Measurements from ENCODE around the gene GPR89A. TPM values are rescaled to one million over a fixed set of nuclear protein-coding genes. Genes with fewer than 3 reads are reported as not detected.
"Not testable (repeated sequence)": the region's sequence is repeated elsewhere in the genome, so short reads cannot be mapped to it uniquely, and the experiment has no call there.

The GPR89A gene
- polyA plus RNA-seq, 4 donors: 37.3 to 49.2 (median 39.1) TPM

DNA sequence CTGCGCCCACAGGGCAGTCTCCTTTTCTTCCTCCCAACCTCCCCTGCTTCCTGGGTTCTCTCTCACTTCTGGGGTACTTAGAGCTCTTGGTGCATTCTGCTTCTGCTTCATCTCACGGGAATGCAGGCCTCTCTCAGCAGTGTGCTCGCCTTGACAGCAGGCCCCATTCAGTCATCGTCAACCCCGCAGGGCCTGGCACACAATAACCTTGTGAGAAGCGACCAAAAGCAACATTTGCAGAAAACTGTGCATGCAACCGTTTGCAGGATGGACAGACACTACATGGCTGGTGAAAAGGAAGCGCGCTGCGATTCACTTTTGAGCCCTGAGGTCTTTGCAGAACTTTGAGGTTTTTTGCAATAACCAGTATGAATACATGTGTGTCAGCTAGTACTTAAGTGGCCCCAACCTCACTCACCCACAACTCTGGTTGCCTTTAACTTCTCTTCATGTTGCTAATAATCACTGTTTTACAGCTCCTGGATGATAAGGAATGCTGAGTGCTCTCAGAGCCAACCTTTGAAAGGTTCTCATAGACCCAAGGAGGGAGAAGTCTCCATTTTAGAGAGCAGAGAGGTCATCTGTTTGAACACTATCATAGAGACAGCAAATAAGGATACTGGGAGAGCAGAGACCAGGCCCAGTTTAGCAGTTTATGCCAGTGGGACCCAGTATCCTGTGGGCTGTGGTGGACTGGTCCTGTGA lies 109.0 kb downstream of the GPR89A start:
- no peak for DNase-seq (ENCODE audit: low read depth in 4 of 4, low spot score in 3 of 4)

DNA sequence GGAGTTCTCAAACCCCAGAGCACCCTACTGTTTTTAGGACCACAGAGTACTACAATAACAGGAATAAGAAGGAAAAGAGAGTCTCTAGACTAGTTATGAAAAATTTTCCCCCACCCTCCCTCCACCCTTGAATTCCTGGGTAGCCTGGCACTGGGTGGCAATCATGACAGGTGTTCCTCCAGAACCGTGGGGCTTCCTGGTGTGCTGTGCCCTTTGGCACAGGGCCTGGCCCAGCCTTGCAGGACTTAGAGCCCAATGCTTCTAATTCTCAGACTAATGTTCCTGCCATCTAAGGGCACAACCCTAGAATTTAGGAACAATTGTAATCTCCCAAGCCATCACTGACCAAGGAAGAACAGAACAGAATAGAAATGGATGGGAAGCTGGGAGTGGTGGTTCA lies 110.0 kb downstream of the GPR89A start:
- no peak for DNase-seq (ENCODE audit: low read depth in 4 of 4, low spot score in 3 of 4)

DNA sequence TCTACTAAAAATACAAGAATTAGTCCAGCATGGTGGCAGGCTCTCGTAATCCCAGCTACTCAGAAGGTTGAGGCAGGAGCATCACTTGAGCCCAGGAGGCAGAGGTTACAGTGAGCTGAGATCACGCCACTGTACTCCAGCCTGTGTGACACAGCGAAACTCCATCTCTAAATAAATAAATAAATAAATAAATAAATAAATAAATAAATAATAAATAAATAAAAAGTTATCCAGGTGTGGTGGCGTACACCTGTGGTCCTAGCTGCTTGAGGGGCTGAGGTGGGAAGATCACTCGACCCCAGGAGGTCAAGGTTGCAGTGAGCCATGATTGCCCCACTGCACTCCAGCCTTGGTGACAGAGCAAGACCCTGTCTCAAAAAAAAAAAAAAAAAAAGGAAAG lies 110.7 kb downstream of the GPR89A start:
- DNase-seq (ENCODE audit: low read depth in 4 of 4, low spot score in 3 of 4): not testable (repeated sequence)

DNA sequence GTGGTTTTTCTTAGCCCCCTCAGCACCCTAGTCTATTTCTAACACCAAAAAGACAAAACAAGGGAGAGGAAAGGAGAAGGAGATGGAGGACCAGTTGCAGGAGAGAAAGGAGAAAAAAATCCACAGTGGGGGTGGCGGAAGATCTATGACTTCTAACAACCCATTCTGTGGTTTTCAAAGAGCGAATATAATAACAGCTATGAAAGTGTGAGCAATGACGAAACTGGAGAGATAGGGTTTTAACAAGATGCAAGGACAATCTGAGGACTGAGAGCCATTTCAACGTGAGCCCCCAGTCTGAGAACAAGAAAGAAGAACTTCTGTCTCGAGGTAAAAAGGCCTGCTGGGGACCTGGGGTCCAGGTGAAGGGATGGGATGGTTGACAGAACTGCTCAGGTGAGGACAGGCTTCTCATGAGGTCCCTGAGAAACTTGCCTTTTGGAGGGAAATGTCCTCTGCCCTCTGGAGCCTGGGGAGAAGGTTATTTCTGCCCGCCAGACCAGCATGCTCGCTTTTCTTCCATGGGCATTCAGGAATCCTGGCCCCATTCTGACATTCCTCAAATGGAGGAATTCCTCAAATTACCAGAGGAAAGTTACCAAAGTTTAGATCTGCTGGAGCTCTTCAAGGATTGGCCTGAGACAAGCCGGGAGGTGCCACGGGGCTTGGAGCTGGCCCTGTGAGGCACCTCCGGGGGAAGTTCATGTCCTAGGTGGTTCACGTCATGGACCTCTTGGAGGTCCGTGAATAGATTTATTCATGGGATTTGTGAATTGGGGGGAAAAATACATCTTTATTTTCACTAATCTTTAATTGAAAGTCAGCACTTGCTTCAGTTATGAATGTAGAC lies 111.7 kb downstream of the GPR89A start, which contains the start of gene CD160:
Gene CD160 (plus strand): TSS at position 270 of the 850 bp plus-strand sequence. CDS start 8,829 bp downstream, outside the sequence.
- no peak for DNase-seq (ENCODE audit: low read depth in 4 of 4, low spot score in 3 of 4)

Other genes starting within 250 kb of the GPR89A start
- gene NBPF20, start 182.4 kb upstream of the GPR89A start, polyA plus RNA-seq (ENCODE audit: insufficient read length in 4 of 4): 1 to 10 TPM; 1.0 to 2.4 (median 1.5) TPM
- 100 to 1,000 TPM; 150 to 206 (median 185) TPM for gene PDZK1, start 99.4 kb downstream of the GPR89A start, polyA plus RNA-seq (ENCODE audit: insufficient read length in 4 of 4)
- gene CD160, start 111.5 kb downstream of the GPR89A start, polyA plus RNA-seq (ENCODE audit: insufficient read length in 4 of 4): under 1 TPM; 0.69 to 0.84 (median 0.78) TPM
- gene RNF115, start 216.1 kb downstream of the GPR89A start, polyA plus RNA-seq (ENCODE audit: insufficient read length in 4 of 4): 10 to 100 TPM; 12.6 to 18.0 (median 16.9) TPM
- 10 to 100 TPM; 34.8 to 36.1 (median 35.1) TPM for gene POLR3C, start 216.2 kb downstream of the GPR89A start, polyA plus RNA-seq (ENCODE audit: insufficient read length in 4 of 4)
- 1 to 10 TPM; 6.1 to 7.3 (median 6.8) TPM for gene NUDT17, start 237.6 kb downstream of the GPR89A start, polyA plus RNA-seq (ENCODE audit: insufficient read length in 4 of 4)